H1 (cell line): ENCODE results near the gene GTPBP1. TPM values are rescaled to one million over a fixed set of nuclear protein-coding genes. Genes with fewer than 3 reads are reported as not detected.

Source experiments
- CTCF ChIA-PET: fragments of 300-600 bp; sonication (Branson Sonifier 250); formaldehyde crosslinking; loops from one replicate; lab custom pipeline; 2021; ENCODE audit not compliant: partially characterized antibody; lab: Charles Lee
- POLR2A ChIA-PET: fragments of 300-600 bp; sonication (Branson Sonifier 250); formaldehyde crosslinking; loops from one replicate; lab custom pipeline; 2021; ENCODE audit warnings: inconsistent platforms; ENCODE audit not compliant: partially characterized antibody; lab: Charles Lee
- DNase-seq, 2 experiments: peaks; one replicate each; pipeline versions ENCODE4 v3.0.0 to v3.0.0-alpha.2; 2010 to 2022; ENCODE audit warnings: low spot score in 2 of 2, low read depth in 1 of 2, mixed read lengths in 1 of 2
- FAIRE-seq: peaks from 2 replicates; lab custom pipeline; 2011; peaks lifted over from hg19 to GRCh38; lab: Jason Lieb, UNC
- H2AFZ ChIP-seq: 2 replicates; pipeline ENCODE4 v1.8.1; 2012; ENCODE audit warnings: low read length, inconsistent platforms
- H2AK5ac ChIP-seq: 2 replicates; pipeline ENCODE4 v1.6.1; 2013; ENCODE audit warnings: low read depth, low read length
- H2BK120ac ChIP-seq: replicated peaks from 2 replicates; pipeline ENCODE3; 2013; ENCODE audit warnings: low read depth, low read length, inconsistent platforms
- H2BK12ac ChIP-seq: 2 replicates; pipeline ENCODE4 v1.6.1; 2013; ENCODE audit warnings: low read depth, low read length
- H2BK15ac ChIP-seq: 2 replicates; pipeline ENCODE4 v1.6.1; 2013; ENCODE audit warnings: low read length
- H2BK20ac ChIP-seq: 2 replicates; pipeline ENCODE4 v1.6.1; 2013; ENCODE audit warnings: low read length
- H2BK5ac ChIP-seq: 2 replicates; pipeline ENCODE4 v1.6.1; 2013; ENCODE audit warnings: low read depth, low read length
- H3K14ac ChIP-seq: 2 replicates; pipeline ENCODE4 v1.6.1; 2013; ENCODE audit warnings: inconsistent platforms; ENCODE audit not compliant: insufficient read length
- H3K18ac ChIP-seq: 2 replicates; pipeline ENCODE4 v1.6.1; 2013; ENCODE audit warnings: low read length; ENCODE audit errors: extremely low read depth
- H3K23ac ChIP-seq: 2 replicates; pipeline ENCODE4 v1.6.1; 2013; ENCODE audit warnings: inconsistent platforms; ENCODE audit not compliant: insufficient read length
- H3K23me2 ChIP-seq: 2 replicates; pipeline ENCODE4 v1.6.1; 2013; ENCODE audit warnings: low read depth, low read length
- H3K27ac ChIP-seq: 2 replicates; pipeline ENCODE4 v1.6.1; 2011; ENCODE audit warnings: low read depth, low read length, inconsistent platforms
- H3K27me3 ChIP-seq, 4 experiments: replicated peaks in 1 of 4; 1 replicate in 1 of 4; 2 replicates in 3 of 4; pipeline versions ENCODE4 v1.6.1 to v1.8.1; 2011 to 2013; ENCODE audit warnings: low read length in 3 of 4, mild to moderate bottlenecking in 3 of 4, inconsistent platforms in 2 of 4, mixed read lengths in 2 of 4, moderate library complexity in 1 of 4; ENCODE audit not compliant: control insufficient read depth in 3 of 4, insufficient read depth in 3 of 4; ENCODE audit errors: extremely low read depth in 1 of 4
- H3K36me3 ChIP-seq, 4 experiments: 2 replicates each; pipeline versions ENCODE4 v1.6.1 to v1.8.1; 2011 to 2013; ENCODE audit warnings: mild to moderate bottlenecking in 4 of 4, low read length in 3 of 4, moderate library complexity in 2 of 4, control low read depth in 1 of 4, inconsistent platforms in 1 of 4; ENCODE audit not compliant: insufficient read depth in 4 of 4, control insufficient read depth in 2 of 4
- H3K4ac ChIP-seq: replicated peaks from 2 replicates; pipeline ENCODE3; 2013; ENCODE audit warnings: low read length, low read depth, mixed read lengths, inconsistent platforms; ENCODE audit not compliant: insufficient read length
- H3K4me1 ChIP-seq, 4 experiments: replicated peaks in 1 of 4; 1 replicate in 1 of 4; 2 replicates in 3 of 4; pipeline versions ENCODE4 v1.6.1 to v1.8.1; 2011 to 2013; ENCODE audit warnings: low read length in 3 of 4, inconsistent platforms in 2 of 4, mixed read lengths in 1 of 4; ENCODE audit not compliant: insufficient read depth in 4 of 4, control insufficient read depth in 3 of 4
- H3K4me2 ChIP-seq, 2 experiments: 2 replicates each; pipeline versions ENCODE4 v1.6.1 to v1.8.1; 2011 to 2013; ENCODE audit warnings: low read depth in 2 of 2, low read length in 2 of 2, control low read depth in 1 of 2, inconsistent platforms in 1 of 2, mild to moderate bottlenecking in 1 of 2; ENCODE audit not compliant: insufficient read depth in 1 of 2
- H3K4me3 ChIP-seq, 4 experiments: fragments of 200-600, 300-600 bp in 1 of 4; sonication (generic), shearing (Covaris generic), sonication (Bioruptor Twin) in 1 of 4; 2 replicates each; pipeline versions ENCODE4 v1.5.1 to v1.8.1; 2011 to 2016; ENCODE audit warnings: low read length in 4 of 4, low read depth in 3 of 4, control low read depth in 2 of 4, inconsistent platforms in 2 of 4, mild to moderate bottlenecking in 2 of 4, mixed read lengths in 1 of 4, moderate library complexity in 1 of 4; ENCODE audit not compliant: insufficient read depth in 2 of 4; ENCODE audit errors: extremely low read depth in 1 of 4
- H3K56ac ChIP-seq: replicated peaks from 2 replicates; pipeline ENCODE3; 2013; ENCODE audit warnings: low read depth, mild to moderate bottlenecking, mixed read lengths, low read length, inconsistent platforms; ENCODE audit not compliant: insufficient read length
- H3K79me1 ChIP-seq: 2 replicates; pipeline ENCODE4 v1.6.1; 2013; ENCODE audit warnings: low read depth, low read length, control low read depth
- H3K79me2 ChIP-seq, 2 experiments: 2 replicates each; pipeline versions ENCODE4 v1.6.1 to v1.8.1; 2012 to 2013; ENCODE audit warnings: low read length in 2 of 2, mild to moderate bottlenecking in 2 of 2, inconsistent platforms in 1 of 2; ENCODE audit not compliant: insufficient read depth in 2 of 2, control insufficient read depth in 1 of 2
- H3K9ac ChIP-seq, 4 experiments: replicated peaks in 1 of 4; 1 replicate in 1 of 4; 2 replicates in 3 of 4; pipeline versions ENCODE4 v1.6.1 to v1.8.1; 2011 to 2013; ENCODE audit warnings: low read depth in 3 of 4, low read length in 3 of 4, control low read depth in 2 of 4, mild to moderate bottlenecking in 2 of 4, moderate library complexity in 2 of 4, inconsistent platforms in 1 of 4; ENCODE audit errors: extremely low read depth in 1 of 4
- H3K9me3 ChIP-seq, 2 experiments: 2 replicates each; pipeline versions ENCODE4 v1.6.1 to v1.8.1; 2012 to 2013; ENCODE audit warnings: mild to moderate bottlenecking in 2 of 2, moderate library complexity in 2 of 2, control low read depth in 1 of 2, inconsistent platforms in 1 of 2, low read depth in 1 of 2, low read length in 1 of 2, mixed read lengths in 1 of 2; ENCODE audit not compliant: insufficient read depth in 2 of 2
- H4K20me1 ChIP-seq, 2 experiments: replicated peaks in 1 of 2; 2 replicates each; pipeline versions ENCODE3 to v1.8.1; 2011 to 2013; ENCODE audit warnings: inconsistent platforms in 2 of 2, low read length in 2 of 2, mild to moderate bottlenecking in 1 of 2; ENCODE audit not compliant: insufficient read depth in 2 of 2, control insufficient read depth in 1 of 2
- H4K5ac ChIP-seq: 2 replicates; pipeline ENCODE4 v1.6.1; 2013; ENCODE audit warnings: low read length, low read depth, mixed read lengths, inconsistent platforms; ENCODE audit not compliant: insufficient read length
- H4K8ac ChIP-seq: 2 replicates; pipeline ENCODE4 v1.8.0; 2013; ENCODE audit warnings: mild to moderate bottlenecking, moderate library complexity, low read length, inconsistent platforms; ENCODE audit not compliant: insufficient read depth; ENCODE audit errors: extremely low read depth
- H4K91ac ChIP-seq: replicated peaks from 2 replicates; pipeline ENCODE3; 2013; ENCODE audit warnings: low read length, mixed read lengths, inconsistent platforms; ENCODE audit not compliant: insufficient read length
- JUN ChIP-seq: IDR thresholded peaks from 2 replicates; pipeline ENCODE4 v1.6.1; 2011; ENCODE audit warnings: low read depth, mild to moderate bottlenecking, improper control_type of control experiment, low read length
- PHF8 ChIP-seq: fragments of 200-600 bp; sonication (generic); conservative IDR thresholded peaks from 2 replicates; pipeline ENCODE4 v1.7.1; 2012; ENCODE audit warnings: low read depth, mild to moderate bottlenecking, inconsistent platforms, low read length, moderate library complexity
- WGBS, 2 experiments: shearing (Covaris generic) in 1 of 2; methylation state at CpG; one replicate each; pipeline versions ENCODE4 v1.1.6 to v1.1.7; 2013 to 2015; ENCODE audit warnings: low lambda C conversion rate in 2 of 2, mixed read lengths in 2 of 2, inconsistent platforms in 1 of 2, low coverage in 1 of 2, missing lambda C conversion rate in 1 of 2; ENCODE audit not compliant: insufficient replicate concordance in 2 of 2, insufficient coverage in 1 of 2, insufficient read length in 1 of 2; ENCODE audit errors: extremely low coverage in 1 of 2, missing lambda C conversion rate in 1 of 2; 5-methylcytosine and 5-hydroxymethylcytosine counted together
- polyA plus RNA-seq, 7 experiments: library from polyadenylated mRNA; depleted of rRNA in 3 of 7; stranded (reverse) in 5 of 7; unstranded in 2 of 7; fragments of >200 nt in 5 of 7; fragments of 200-250 nt in 2 of 7; gene quantifications; 1 replicate in 5 of 7; 2 replicates in 1 of 7; 4 replicates in 1 of 7; pipeline versions ENCODE4 v1.2.1 to v1.2.3, GENCODE V29; 2011 to 2013; ENCODE audit warnings: missing spikeins in 2 of 7, mixed read lengths in 2 of 7
- total RNA-seq: library from RNA; stranded (reverse); fragmentation: NEBNext Ultra II Directional; extraction: Animal tissue kit (Norgen Biotek cat#: 25700); gene quantifications from 2 replicates; pipeline ENCODE4 v1.2.1, GENCODE V29; 2021

Gene GTPBP1
- total and polyA plus RNA-seq, 2 of the 8 experiments (the other 6 are each of a cell fraction or from before 2014, with no cell fraction given) = 53.1 to 91.8 TPM

DNA sequence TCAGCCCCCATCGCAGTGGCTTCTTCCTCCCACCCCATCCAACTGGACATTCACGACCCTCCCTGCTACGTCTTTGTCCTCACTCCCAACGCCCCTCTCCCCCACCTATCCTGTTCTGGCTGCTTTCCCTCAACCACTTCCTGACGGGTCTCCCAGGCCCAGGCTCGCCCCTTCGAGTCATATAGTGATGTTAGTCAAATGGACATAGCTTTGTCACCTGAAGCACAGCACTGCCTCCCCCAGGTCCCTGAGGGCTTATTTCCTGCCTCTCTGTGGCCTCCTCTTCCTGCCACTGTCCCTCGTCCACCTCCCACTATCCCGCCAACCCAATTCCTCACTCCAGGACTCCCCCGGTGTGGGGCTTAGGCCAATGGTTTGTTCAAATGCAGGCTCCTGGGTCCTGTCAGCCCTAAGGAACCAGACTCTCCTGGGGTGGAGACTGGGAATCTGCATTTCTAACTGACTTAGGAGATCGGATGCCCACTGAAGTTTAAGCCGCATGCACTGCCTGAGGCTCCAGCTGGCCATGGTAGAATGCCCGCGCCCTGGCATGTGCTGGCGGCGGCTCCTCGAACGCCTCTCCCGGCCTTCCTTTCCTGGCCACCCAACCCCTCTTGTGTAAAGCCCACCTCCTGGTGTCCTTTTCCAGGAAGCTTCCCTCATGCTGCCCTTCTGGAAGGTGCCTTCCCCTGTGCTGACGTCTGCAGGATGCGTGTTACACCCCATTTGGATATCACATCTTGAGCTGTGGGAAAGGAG is 31.7 kb downstream of the GTPBP1 start:
- FAIRE-seq = no peak
- H2BK20ac ChIP-seq = no peak overlapping the region
- no peak overlapping the region for H3K4ac ChIP-seq
- H2BK5ac ChIP-seq = no peak overlapping the region
- no peak overlapping the region for H2BK15ac ChIP-seq
- H3K27me3 ChIP-seq = no peaks in the 10 kb centered on the region
- H3K4me2 ChIP-seq = no peak overlapping the region
- DNase-seq = no peak
- H2BK12ac ChIP-seq = peak overlapping the region; percentile 27; the same call in 1 of the 2 replicates
- no peak overlapping the region for H3K4me3 ChIP-seq
- H3K79me1 ChIP-seq = no peaks in the 10 kb centered on the region
- H3K27ac ChIP-seq = no peak overlapping the region
- ChIA-PET CTCF (interaction anchor here (8.0 to 11.1 kb wide), 3 partner anchors 11 to 27 kb away, joined by 95 to 124 read pairs (median 116); no protein-coding TSS in a partner anchor), POLR2A (interaction anchor here (0.7 to 13.2 kb wide), 5 partner anchors 11 to 114 kb away, joined by 3 to 112 read pairs (median 3); no protein-coding TSS in a partner anchor)
- no peak overlapping the region for H4K5ac ChIP-seq
- peaks cover 7 to 14% (median 9%) of the 10 kb centered on the region in 4 experiments; a peak in 6 of 8 replicates for H3K36me3 ChIP-seq
- H3K4me1 ChIP-seq = no peaks in the 10 kb centered on the region
- no peak overlapping the region for H2AFZ ChIP-seq
- no peak overlapping the region for H3K56ac ChIP-seq
- no peak overlapping the region for H3K23ac ChIP-seq
- H3K79me2 ChIP-seq = no peaks in the 10 kb centered on the region
- WGBS, 2 experiments = 84% methylated on average over 21 of the region's 21 CpGs; no CpG with 5 or more reads in 1 of the 2 experiments
- no peak overlapping the region for H4K8ac ChIP-seq
- H3K9me3 ChIP-seq = no peaks in the 10 kb centered on the region
- H4K20me1 ChIP-seq = peaks cover 0 to 9% of the 10 kb centered on the region in 2 experiments
- no peak overlapping the region for H4K91ac ChIP-seq
- H3K9ac ChIP-seq = no peak overlapping the region
- no peak overlapping the region for H3K14ac ChIP-seq
- H2BK120ac ChIP-seq = no peak overlapping the region
- H3K23me2 ChIP-seq = no peaks in the 10 kb centered on the region
- H2AK5ac ChIP-seq = no peak overlapping the region
- H3K18ac ChIP-seq = no peak overlapping the region
- no peak for TF ChIP-seq PHF8
- TF ChIP-seq JUN = no peak
